Jurkat, Clone E6-1 (cell line): ENCODE data around the gene AFF1.

Experiments used
- DNase-seq: peaks from one replicate; pipeline ENCODE4 v3.0.0-alpha.2; 2011; ENCODE audit warnings: low read depth, low spot score
- H3K4me3 ChIP-seq: 2 replicates; pipeline ENCODE4 v1.5.1; 2011; ENCODE audit warnings: mild to moderate bottlenecking, low read length, control low read depth, moderate library complexity

The AFF1 gene

DNA sequence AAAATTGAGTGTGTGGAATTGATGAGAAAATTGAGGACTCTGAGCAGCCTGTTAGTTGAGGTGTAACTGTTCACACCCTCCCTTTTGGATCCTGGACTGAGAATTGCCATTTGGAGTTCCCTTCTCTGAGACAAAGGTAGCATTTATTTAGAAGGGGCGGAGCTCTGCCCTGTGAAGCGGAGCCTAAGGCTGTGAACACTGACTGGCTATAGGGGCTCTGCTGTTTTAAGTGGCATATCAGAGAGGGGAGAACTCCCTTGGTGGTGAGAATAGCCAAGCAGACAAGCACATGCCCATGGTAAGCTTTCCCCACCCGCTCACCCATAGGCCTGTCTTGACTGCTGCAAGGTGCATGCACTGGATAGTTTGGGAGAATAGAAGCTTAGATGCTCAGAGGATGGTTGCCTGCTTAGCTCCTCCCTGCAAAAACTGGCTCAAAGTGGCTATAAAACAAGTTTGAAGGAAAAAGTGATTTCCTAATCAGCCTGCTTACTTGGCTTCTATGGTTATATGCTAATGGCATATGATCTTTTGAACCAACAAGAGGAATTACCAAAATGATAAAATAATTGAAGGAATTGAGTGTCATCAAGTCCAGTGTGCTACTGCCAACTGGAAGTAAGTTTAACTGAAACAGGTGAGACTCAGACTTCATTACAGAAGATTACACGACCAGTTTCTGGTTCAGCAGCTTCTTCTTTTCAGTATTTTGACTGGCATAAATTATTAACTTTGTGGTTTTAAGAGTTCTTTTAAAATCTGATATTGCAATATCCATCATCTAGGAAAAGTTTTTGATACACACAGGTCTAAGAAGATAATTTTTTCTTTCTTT lies 108.4 kb downstream of the AFF1 start:
- no peak for DNase-seq
- no peak overlapping the region for H3K4me3 ChIP-seq

DNA sequence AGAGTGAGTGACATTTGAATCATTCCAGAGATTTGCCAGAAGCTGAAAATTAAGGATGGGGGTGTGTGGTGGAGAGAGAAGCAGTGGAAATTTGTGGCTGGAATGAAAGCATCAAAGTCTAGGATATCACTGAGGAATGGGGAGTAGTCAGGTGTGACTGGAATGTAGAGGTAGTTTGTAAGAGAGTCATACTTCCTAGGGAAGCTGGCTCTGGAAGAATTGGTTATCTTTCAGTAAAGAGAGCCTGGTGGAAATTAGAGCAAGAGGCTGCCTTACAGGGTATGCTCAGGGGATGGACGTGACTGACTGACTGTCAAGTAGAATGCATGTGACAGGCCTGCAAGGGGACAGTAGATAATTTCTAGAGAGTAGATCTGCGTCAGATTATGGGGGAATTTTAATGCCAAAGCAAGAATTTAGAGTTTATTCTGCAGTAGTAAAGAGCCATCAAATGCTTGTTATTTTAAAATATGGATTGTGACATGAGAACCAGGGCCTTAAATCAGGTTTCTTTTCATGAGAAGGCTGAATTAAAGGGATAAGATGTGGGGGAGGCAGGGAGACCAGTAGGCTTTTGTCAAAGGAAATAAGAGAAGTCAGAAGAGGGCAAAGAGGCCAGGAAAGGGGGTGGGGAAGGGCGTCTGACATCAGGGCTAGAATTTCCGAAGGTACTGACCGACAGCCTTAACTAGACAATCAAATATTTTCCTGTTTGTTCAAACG lies 109.9 kb downstream of the AFF1 start:
- H3K4me3 ChIP-seq: no peak overlapping the region
- no peak for DNase-seq

DNA sequence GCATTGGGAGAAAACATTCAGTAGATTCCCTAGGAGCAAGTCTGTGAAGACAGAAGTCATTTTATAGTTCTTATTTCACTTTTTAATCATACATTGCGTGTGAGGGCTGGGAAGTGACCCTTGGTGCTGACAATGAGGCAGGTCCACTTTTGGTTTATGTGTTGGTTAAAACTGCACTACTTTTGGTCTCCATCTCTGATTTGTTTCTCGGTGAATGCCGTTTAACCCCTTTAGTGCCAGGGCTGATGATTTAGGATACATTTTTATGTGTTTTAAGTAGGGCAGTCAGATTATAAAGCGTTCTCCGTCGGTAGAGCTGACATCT lies 110.4 kb downstream of the AFF1 start:
- H3K4me3 ChIP-seq: no peak overlapping the region
- no peak for DNase-seq

DNA sequence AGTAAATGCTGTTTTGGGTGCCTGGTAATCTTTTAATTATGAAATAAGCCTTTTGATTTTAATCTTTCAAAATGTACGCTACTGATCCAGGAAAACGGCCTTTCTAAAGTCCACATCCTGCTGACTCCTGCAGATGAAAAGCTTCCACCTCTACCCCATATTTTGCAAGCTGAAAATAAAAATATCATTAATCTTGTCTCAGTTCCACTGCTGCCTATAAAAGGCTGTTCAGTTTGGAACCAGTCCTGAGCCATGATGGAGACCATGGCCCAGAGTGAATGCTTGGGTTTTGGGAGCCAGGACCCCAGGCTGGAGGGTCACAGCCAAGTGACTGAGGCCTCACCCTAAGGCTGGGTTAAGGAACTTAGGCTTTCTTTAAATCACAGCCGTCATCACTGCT lies 110.8 kb downstream of the AFF1 start:
- DNase-seq: no peak
- no peak overlapping the region for H3K4me3 ChIP-seq

DNA sequence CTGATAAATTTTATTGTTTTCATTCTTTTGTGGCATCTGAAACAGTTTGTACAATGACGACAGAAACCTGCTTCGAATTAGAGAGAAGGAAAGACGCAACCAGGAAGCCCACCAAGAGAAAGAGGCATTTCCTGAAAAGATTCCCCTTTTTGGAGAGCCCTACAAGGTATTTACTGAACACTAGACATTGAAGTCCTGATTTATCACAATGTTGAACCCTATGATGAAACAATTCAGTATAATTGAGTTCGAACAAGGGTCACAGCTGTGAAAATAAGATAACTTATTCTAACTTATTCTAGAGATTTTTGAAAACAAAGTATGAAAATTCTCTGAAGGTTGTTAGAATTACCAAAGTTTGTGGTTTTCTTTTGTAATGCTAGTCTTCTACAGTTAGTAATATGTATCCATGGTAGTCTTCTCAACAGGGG lies 111.3 kb downstream of the AFF1 start:
- no peak overlapping the region for H3K4me3 ChIP-seq
- no peak for DNase-seq

DNA sequence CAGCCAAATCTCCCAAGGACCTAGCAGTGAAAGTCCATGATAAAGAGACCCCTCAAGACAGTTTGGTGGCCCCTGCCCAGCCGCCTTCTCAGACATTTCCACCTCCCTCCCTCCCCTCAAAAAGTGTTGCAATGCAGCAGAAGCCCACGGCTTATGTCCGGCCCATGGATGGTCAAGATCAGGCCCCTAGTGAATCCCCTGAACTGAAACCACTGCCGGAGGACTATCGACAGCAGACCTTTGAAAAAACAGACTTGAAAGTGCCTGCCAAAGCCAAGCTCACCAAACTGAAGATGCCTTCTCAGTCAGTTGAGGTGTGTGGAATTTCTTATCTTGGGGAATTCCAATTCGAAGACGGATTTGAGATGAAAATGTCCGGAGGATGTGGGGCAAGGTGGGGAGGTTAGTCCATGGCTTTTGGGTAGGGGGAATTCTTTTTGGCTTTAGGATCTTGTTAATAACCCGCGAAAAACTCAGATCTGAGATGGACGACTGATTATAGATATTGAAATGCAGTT lies 112.5 kb downstream of the AFF1 start:
- no peak overlapping the region for H3K4me3 ChIP-seq
- DNase-seq: no peak

DNA sequence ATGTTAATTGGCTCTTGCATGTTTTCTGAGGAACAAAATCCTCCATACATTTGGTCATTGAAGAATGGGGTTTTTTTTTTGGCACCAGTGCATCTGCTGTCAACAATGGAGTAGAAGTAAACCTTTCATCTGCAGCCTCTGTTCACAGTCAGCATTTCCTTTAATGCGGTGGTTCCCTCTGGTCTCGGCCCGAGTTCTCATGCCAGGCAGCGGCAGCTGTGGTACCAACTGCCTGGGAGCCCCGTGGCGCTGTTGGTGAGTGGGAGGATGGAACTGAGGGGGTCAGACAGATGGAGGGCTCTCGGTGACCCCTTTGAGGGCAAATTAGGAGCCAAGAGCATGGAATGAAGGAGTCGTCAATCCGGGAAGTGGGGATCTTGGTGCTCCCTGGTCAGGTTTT lies 114.7 kb downstream of the AFF1 start:
- no peak overlapping the region for H3K4me3 ChIP-seq
- DNase-seq: no peak

DNA sequence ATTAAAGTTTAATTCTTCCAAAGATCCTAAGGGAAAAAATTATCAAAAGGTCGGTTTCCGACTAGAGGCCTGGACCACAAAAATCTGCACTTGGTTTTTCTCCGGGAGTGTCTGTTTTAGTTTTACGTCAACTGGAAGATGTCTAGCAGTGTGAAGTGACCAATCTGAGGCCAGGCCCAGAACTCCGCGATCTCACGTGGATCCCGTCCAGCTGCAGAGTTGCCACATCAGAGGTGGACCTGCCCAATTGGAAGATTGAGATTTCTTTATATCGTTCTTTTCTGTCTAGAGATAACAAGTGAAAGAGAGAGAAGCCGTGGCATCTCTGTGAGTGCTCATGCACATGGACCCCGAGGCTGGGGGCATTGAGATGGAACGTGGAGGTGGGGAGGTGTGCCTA lies 115.8 kb downstream of the AFF1 start:
- no peak for DNase-seq
- H3K4me3 ChIP-seq: no peak overlapping the region

DNA sequence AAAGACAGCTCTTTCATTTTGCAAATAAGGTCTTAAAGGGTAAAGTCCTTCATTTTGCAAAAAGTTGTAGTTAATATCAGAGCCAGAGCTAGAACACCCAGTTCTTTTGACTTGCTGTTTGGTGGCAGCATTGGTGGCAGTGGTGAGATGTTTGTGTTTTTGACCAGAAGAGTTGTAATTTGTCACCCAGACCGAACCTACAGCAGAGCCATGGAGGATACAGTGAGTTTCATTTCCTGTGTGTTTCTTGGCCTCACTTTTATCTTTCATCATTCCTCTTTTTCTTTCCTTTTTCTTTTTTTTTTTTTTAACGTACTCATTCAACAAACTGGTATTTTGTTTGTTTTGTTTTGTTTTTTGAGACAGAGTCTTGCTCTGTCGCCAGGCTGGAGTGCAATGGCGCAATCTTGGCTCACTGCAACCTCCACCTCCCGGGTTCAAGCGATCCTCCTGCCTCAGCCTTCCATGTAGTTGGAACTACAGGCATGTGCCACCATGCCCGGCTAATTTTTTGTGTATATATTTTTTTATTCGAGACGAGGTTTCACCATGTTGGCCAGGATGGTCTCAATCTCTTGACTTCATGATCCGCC lies 116.4 kb downstream of the AFF1 start:
- DNase-seq: no peak
- H3K4me3 ChIP-seq: no peak overlapping the region

DNA sequence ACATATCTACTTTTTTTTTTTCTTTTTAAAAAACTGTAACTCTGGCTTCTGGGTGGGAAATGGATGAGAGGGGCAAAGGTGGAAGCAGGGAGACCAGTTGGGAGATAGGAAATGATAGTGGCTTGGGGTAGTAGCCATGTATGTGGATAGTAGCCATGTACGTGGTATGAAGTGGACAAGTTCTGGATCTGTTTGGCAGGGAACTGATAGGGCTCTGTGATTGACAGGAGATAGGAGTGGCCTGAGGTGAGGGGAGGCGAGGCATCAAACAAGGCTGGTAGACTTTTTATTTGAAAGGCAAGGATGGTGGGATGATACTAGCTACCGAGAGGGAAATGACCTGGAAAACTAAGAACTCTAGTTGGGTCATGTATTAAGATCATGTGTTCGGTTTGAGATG lies 117.8 kb downstream of the AFF1 start:
- no peak for DNase-seq
- no peak overlapping the region for H3K4me3 ChIP-seq

DNA sequence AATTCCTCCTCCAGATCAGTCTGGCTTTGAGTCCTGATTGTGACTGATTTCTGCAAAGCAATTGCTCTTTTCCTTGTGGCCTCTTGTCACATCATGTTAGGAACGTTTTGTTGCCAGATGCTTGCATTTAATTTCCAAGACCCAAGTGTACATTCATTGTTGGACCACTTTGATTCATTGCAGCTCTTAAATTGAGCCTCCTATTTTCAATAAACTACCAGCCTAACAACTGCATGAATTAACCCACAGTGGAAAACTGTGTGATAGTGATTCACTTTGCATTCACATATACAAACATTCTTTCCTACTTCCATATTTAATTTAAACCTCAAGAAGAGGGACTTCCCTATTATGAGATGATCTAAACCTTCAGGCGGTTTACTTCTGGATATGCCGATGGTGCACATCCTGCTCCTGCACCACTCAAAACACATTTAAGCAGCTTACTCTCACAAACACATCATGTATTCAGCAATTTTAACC lies 118.4 kb downstream of the AFF1 start:
- no peak for DNase-seq
- no peak overlapping the region for H3K4me3 ChIP-seq

DNA sequence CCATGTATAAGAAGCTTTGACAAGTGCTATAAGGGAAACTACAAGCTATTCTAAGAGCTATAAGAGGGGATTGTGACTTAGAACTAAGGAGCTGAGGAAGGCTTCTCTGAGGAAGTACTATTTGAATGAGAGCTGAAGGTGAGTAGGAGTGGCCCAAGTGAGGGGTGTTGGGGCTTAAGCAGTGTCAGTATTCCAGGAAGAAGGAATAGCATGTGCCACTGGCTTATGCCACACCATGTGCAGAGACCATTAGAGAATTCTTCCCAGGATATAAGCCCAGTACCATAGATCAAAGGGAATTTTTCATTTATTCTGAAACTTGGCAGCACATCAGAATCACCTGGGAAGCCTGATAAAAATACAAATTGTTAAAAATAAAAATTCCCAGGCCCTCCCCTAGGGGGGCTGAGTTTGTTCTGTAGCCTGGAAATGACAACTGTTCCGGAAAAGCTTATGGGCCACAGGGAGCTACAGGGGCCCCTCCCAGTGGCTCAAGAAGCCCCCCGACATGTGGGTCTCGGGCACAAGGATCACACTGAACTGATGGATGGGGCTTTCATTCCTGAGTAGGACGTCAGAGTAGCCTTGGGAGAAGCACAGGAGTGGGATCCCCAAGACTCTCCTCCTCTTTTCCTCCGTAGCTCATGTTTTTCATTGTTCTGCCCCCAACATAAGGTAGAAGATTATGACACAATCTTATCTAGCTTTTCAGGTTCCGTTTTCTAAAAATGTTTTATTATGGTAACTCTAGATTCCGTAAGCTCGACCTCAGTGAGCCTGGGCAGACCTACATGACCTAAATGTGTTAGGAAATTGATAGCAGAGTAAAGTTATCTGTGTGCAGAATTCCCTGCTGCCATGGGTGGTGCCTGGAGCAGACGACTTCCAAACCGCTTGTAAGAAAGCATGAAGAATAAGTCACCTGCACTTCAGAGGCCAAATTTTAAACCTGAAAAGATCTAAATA lies 119.3 kb downstream of the AFF1 start:
- no peak overlapping the region for H3K4me3 ChIP-seq
- no peak for DNase-seq

DNA sequence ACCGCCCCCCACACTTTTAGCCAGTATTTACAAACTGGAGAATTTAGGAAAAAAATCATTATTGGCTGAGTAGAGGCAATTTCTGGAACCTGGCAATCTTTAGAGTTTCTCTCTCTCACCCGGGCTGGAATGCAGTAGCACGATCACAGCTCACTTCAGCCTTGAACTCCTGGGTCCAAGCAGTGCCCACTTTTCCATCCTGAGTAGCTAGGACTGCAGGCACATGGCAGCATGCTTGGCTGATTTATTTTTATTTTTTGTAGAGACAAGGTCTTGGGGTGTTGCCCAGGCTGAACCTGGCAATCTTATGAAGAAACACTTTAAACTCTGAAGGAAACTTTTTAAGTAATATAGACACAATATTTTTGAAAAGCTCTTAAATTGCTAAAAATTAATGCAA lies 120.1 kb downstream of the AFF1 start:
- H3K4me3 ChIP-seq: no peak overlapping the region
- no peak for DNase-seq

DNA sequence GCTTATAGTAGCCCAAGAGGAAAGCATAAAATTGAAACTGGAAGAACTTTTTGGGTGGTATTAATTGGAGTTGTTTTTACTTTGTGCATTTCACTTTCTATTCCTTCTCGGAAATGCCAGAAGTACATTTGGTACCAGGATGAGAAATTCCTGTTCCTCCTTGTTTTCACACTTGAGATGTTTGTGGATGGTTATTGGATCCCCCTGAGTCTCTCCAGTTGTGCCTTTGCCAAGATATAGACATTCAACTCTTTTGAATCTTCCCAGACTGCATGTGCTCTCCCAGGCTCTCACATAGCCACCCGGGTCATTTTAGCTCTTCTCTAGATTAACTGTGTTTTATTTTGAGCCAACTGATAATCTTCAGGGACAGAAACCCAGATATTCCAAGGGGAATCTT lies 120.5 kb downstream of the AFF1 start:
- no peak overlapping the region for H3K4me3 ChIP-seq
- no peak for DNase-seq

DNA sequence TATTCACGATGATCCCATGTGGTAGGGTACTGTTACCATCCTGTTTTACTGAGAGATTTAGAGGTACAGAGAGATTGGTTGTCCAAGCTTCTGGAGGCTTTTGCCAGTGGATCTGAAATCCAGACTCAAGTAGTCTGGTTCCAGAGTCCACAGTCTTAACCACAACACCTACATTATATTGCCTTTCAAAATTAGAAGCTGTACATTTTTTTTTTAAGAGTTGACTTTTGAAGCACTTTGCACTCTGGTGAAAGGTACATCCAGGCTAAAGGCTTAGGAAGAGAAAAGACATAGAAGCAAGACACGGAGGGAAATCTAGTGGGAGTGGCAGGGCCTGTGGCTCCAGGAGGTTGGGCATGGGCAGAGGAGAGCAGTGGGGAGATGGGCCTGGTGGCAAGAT lies 122.1 kb downstream of the AFF1 start:
- no peak overlapping the region for H3K4me3 ChIP-seq
- no peak for DNase-seq

DNA sequence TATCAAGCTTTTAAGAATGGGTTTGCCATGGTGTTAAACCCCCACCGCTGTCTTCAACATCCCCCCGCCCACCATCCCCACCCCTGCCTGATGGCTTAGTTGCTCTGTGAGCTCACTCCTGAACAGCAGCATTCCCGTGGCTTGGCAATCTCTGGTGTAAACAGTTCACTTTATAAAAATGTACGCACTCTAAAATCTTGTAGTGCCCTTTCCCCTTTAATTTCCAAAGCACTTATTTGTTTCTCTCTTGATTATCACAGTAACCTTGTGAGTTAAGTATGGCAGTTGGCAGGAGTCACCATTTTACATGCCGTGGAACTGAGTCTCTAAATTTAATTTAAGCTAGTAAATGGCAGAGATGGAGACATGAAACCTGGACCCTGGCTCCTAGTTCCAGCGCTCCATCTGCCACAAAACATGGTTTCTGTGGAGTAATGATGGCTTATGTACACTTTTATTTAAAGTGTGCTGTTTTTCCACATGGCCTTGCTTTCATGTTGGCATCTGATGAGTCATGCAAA lies 123.1 kb downstream of the AFF1 start:
- H3K4me3 ChIP-seq: no peak overlapping the region
- DNase-seq: no peak

DNA sequence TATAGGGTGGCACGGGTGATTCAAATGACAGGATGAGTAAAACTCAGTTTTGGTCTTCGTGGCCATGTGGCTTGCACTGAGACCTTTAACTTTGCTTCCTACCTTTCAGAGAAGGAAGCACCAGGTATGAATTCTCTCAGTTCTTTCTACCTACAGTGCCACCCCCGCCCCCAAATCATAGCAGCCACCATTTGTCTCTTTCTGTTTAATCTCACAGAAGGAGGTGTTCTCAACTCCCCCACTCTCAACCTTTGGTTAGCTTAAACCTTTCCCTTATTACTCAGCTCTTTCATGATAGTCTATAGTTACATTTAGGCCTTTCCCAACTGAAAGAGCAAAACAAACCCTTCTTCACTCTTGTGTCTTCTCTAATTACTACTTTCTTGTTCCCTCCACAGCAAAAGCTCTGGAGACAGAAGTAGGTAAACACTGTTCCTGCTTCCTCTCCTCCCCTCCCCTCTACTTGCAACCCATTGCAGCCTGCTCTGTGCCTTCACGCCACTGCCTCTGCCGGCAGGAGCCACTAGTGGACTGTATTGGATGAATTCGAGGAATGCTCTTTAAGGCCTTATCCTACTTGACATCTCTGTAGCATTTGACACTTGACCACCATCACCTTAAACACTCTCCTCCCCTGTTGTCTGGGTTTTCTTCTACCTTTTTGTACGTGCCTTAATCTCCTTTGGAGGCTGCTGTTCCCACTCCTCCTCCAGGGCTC lies 123.7 kb downstream of the AFF1 start:
- no peak for DNase-seq
- H3K4me3 ChIP-seq: no peak overlapping the region

DNA sequence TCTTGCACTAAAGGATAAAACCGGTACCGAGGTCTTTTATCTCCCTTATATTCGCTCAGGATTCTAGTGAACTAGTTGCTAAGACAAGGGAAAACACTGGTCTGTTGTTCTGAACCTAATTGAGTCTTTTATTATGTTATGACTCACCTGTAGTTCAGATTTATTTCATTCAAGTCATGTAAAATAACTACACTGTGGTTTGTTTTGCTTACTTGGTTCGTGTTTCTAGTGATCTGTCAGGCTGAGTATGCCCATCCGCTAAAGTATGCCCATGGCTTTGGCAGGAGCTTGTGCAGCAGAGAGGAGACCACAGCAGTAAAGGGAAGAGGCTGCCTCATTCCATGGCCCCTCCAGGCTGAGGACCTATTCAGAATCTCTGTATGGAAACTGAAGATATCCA lies 126.1 kb downstream of the AFF1 start:
- DNase-seq: no peak
- H3K4me3 ChIP-seq: no peak overlapping the region
